NB4 (cell line): ENCODE results near the gene PIGR.

Experiments
- CTCF ChIP-seq: IDR thresholded peaks from one replicate; pipeline ENCODE4 v1.5.1; 2012; ENCODE audit warnings: low read depth, low read length
- MAX ChIP-seq: IDR thresholded peaks from 2 replicates; pipeline ENCODE4 v1.6.1; 2011; ENCODE audit warnings: low read depth, low read length
- POLR2A ChIP-seq: IDR thresholded peaks from 2 replicates; pipeline ENCODE4 v1.6.1; 2011; ENCODE audit warnings: mild to moderate bottlenecking; ENCODE audit not compliant: insufficient read length; ENCODE audit errors: extremely low read depth

- TF ChIP-seq CTCF (no peak), POLR2A (no peak), MAX (no peak)
These were observed 47.3 kb downstream of the PIGR start for GRCh38 chr1:206898915-206899431.
